Right lung (tissue), 5 donors: Measurements from ENCODE around the gene CNOT11. TPM values are rescaled to one million over a fixed set of nuclear protein-coding genes. Genes with fewer than 3 reads are reported as not detected.
"Not testable (repeated sequence)": the region's sequence is repeated elsewhere in the genome, so short reads cannot be mapped to it uniquely, and the experiment has no call there.

Experiments used
- DNase-seq, 2 donors: peaks; one replicate each; pipeline ENCODE4 v3.0.0-alpha.2; 2013
- polyA plus RNA-seq, 5 donors: library from polyadenylated mRNA; unstranded; fragments of 120-200 nt; gene quantifications; one replicate each; pipeline versions ENCODE4 v1.2.1 to v1.2.3, GENCODE V29; 2013; ENCODE audit warnings: inconsistent platforms in 1 of 5, low replicate concordance in 1 of 5; ENCODE audit not compliant: insufficient read length in 5 of 5, insufficient read depth in 1 of 5

The CNOT11 gene
- polyA plus RNA-seq, 5 donors = 44.5 to 52.9 (median 48.4) TPM

DNA sequence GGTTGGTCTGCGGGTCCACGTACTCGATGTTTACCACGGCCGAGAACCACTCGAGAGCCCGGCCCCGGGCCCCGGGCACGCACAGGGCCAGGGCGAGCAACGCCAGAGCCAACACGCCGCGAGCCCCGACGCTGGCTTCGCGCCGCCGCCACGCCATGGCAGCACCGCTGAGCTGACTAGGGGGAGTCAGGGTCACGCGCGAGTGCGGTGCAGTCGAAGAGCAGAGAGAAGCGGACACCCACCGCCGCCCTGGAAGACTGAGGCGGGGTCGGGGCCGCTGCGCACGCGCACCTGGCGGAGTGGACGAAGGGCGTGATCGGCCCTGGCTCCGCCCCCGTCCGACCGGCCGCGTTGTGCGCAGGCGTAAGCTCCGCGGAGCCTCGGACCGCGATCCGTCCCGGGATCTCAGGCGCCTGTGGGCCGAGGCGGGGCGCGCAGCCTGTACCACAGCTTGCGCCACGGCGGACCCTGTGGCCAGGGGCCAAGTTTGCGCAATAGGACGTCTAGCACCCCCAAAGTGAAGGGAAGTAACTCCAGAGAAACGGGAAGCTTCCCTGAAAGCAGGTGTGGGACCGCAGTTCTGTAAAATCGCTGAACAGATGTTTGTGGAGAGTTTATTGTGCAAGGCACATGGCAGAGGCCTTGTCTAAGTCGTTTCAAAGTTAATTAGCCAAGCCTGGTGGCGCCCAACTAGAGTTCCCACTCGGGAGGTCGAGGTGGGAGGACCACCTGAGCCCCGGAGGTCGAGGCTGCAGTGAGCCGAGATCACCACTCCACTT, 55.9 kb downstream of the CNOT11 start, which contains the start of gene RNF149:
Gene RNF149, minus strand, starts transcription at position 270 of the 779 bp plus-strand sequence. Its CDS starts 113 bp downstream, at position 157.
- peak; percentile 95 for DNase-seq

GRCh38 chr2:101310090-101310833, 57.6 kb downstream of the CNOT11 start:
- no peak for DNase-seq

- no peak for DNase-seq
These were observed 58.4 kb downstream of the CNOT11 start for GRCh38 chr2:101310834-101311695.

- DNase-seq = no peak
These were observed 59.0 kb downstream of the CNOT11 start for GRCh38 chr2:101311696-101312017.

- not testable (repeated sequence) for DNase-seq
These were observed 63.9 kb downstream of the CNOT11 start for GRCh38 chr2:101316568-101316967.

Other genes with a start within 250 kb of the CNOT11 start
- 10 to 100 TPM; 24.8 to 34.6 (median 27.4) TPM for gene TBC1D8, start 101.5 kb upstream of the CNOT11 start, polyA plus RNA-seq
- gene RNF149, start 55.8 kb downstream of the CNOT11 start, polyA plus RNA-seq = 10 to 100 TPM; 48.9 to 69.0 (median 57.9) TPM
- gene CREG2, start 134.6 kb downstream of the CNOT11 start, polyA plus RNA-seq = under 1 TPM; 0.32 to 0.81 (median 0.46) TPM
- gene RFX8, start 222.2 kb downstream of the CNOT11 start, polyA plus RNA-seq = 1 to 10 TPM in 2 of 5 donors, under 1 TPM in 3; 0.91 to 1.1 (median 0.94) TPM